ENCODE results near the gene TLE4. TPM values are rescaled to one million over a fixed set of nuclear protein-coding genes. Genes with fewer than 3 reads are reported as not detected.
"Not testable (repeated sequence)": the region's sequence is repeated elsewhere in the genome, so short reads cannot be mapped to it uniquely, and the experiment has no call there.

Gene TLE4
- total and polyA plus RNA-seq, 7 donors: 7.6 to 60.9 (median 29.1) TPM

GRCh38 chr9:79604921-79605562, 33.3 kb downstream of the TLE4 start:
- H3K4me3 ChIP-seq: no peak overlapping the region
- H3K9me3 ChIP-seq: no peaks in the 10 kb centered on the region
- H3K27ac ChIP-seq: peak overlapping the region in 1 of 4 donors; percentile 11
- no peak for DNase-seq
- no peaks in the 10 kb centered on the region for H3K27me3 ChIP-seq
- H3K36me3 ChIP-seq: no peaks in the 10 kb centered on the region
- WGBS, 2 donors: 81 to 85% methylated on average over 5 of the region's 5 CpGs
- intact Hi-C loops (cut with DNase I): no loop called here
- TF ChIP-seq EP300 (IDR thresholded peaks at IDR 0.05) (no peak), POLR2A (IDR thresholded peaks at IDR 0.05) (no peak), CTCF (IDR thresholded peaks at IDR 0.05) (no peak), POLR2AphosphoS5 (IDR thresholded peaks at IDR 0.05) (no peak)
- peaks cover 0 to 22% (median 15%) of the 10 kb centered on the region in 4 donors for H3K4me1 ChIP-seq

GRCh38 chr9:79606529-79606928, 34.8 kb downstream of the TLE4 start:
- WGBS, 2 donors: 93 to 100% methylated on average over 1 of the region's 1 CpG
- intact Hi-C loops (cut with DNase I); H3K4me3 ChIP-seq; DNase-seq; H3K27ac ChIP-seq; H3K9me3 ChIP-seq; H3K36me3 ChIP-seq; H3K27me3 ChIP-seq: not testable (repeated sequence)
- H3K4me1 ChIP-seq: peaks cover 0 to 36% (median 29%) of the 10 kb centered on the region in 4 donors

GRCh38 chr9:79609468-79610018, 37.8 kb downstream of the TLE4 start:
- intact Hi-C loops (cut with DNase I): no loop called here
- TF ChIP-seq POLR2A (IDR thresholded peaks at IDR 0.05) (no peak), EP300 (IDR thresholded peaks at IDR 0.05) (no peak), CTCF (IDR thresholded peaks at IDR 0.05) (no peak), POLR2AphosphoS5 (IDR thresholded peaks at IDR 0.05) (no peak)
- H3K27ac ChIP-seq: no peak overlapping the region
- no peak for DNase-seq
- WGBS, 2 donors: 48 to 94% methylated on average over 1 of the region's 1 CpG
- H3K27me3 ChIP-seq: no peaks in the 10 kb centered on the region
- peaks cover 0 to 64% (median 56%) of the 10 kb centered on the region in 4 donors for H3K4me1 ChIP-seq
- no peaks in the 10 kb centered on the region for H3K36me3 ChIP-seq
- no peak overlapping the region for H3K4me3 ChIP-seq
- H3K9me3 ChIP-seq: no peaks in the 10 kb centered on the region

- intact Hi-C loops (cut with DNase I): no loop called here
- Histone ChIP-seq H3K9me3 (no peaks in the 10 kb centered on the region), H3K4me1 (peaks cover 0 to 65% (median 58%) of the 10 kb centered on the region in 4 donors), H3K27me3 (no peaks in the 10 kb centered on the region), H3K27ac (peak overlapping the region in 1 of 4 donors; percentile 19), H3K4me3 (no peak overlapping the region), H3K36me3 (no peaks in the 10 kb centered on the region)
- DNase-seq: no peak
- WGBS, 2 donors: 46 to 82% methylated on average over 5 of the region's 5 CpGs
- TF ChIP-seq POLR2A (IDR thresholded peaks at IDR 0.05): no peak
- no peak for TF ChIP-seq EP300 (IDR thresholded peaks at IDR 0.05)
- TF ChIP-seq CTCF (IDR thresholded peaks at IDR 0.05): no peak
- no peak for TF ChIP-seq POLR2AphosphoS5 (IDR thresholded peaks at IDR 0.05)
These were observed 38.4 kb downstream of the TLE4 start for GRCh38 chr9:79610019-79610631.

GRCh38 chr9:79610791-79611614, 39.2 kb downstream of the TLE4 start:
- Histone ChIP-seq H3K4me1 (peaks cover 0 to 66% (median 58%) of the 10 kb centered on the region in 4 donors), H3K4me3 (no peak overlapping the region), H3K27me3 (no peaks in the 10 kb centered on the region), H3K9me3 (no peaks in the 10 kb centered on the region), H3K27ac (peak overlapping the region in 2 of 4 donors; percentile 19 to 32), H3K36me3 (no peaks in the 10 kb centered on the region)
- TF ChIP-seq POLR2AphosphoS5 (IDR thresholded peaks at IDR 0.05): peak in 1 of 4 donors; percentile 30
- no peak for TF ChIP-seq CTCF (IDR thresholded peaks at IDR 0.05)
- WGBS, 2 donors: 51 to 74% methylated on average over 4 of the region's 4 CpGs
- intact Hi-C loops (cut with DNase I): no loop called here
- no peak for DNase-seq
